ENCODE data around the gene HSD17B8.

The HSD17B8 gene

DNA sequence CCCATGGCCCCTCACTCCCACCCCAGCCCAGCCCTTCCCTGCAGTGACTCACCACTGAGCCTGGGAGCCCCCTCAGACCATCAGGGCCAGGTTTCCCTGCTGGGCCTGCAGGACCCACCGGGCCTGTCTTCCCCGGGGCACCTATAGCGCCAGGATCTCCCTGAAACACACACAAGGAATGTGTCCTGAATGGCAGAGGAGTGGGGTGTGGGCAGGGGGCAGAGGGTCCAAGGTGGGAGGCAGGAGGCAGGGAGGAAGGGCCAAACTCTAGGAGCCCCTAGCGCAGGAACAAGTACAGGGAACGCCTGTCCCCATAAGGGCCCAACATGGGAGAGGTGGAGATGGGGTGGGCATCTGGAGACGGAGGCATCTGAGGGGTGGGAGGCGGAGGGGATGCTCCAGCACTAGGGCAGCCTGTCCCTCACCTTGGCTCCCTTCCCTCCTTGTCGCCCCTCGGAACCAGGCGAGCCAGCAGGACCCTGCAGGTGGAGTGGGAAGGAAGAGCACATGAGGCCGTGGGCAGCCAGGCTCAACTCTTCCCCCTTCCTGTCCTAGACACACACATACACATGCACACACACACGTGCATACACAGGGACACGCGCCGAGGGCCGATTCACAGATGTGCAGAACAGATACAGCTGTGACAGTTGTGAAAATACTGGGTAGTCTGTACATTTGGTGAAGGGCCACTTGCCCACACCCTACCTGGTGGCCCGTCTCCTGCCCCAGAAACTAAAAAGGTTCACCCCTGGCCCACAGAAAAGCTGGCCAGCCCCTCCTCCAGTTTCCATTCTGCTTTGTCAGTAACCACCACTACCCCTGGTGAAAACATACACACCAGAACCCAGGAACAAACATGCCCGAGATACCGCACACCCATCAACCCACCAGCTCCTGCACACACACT is 36.8 kb upstream of the HSD17B8 start:
- Histone ChIP-seq H3K27ac (ENCODE audit: low read depth, low read length, poor library complexity, severe bottlenecking) (no peak overlapping the region), H3K36me3 (ENCODE audit: insufficient read depth, low read length) (no peaks in the 10 kb centered on the region), H3K9me3 (ENCODE audit: low read length) (no peaks in the 10 kb centered on the region), H3F3A (ENCODE audit: insufficient read depth, low read length) (no peaks in the 10 kb centered on the region), H4K20me1 (ENCODE audit: insufficient read depth, low read length) (no peaks in the 10 kb centered on the region), H2AFZ (ENCODE audit: low read length) (no peak overlapping the region), H3K79me2 (ENCODE audit: insufficient read depth, low read length) (no peaks in the 10 kb centered on the region), H3K4me3 (ENCODE audit: low read depth, low read length, poor library complexity, severe bottlenecking) (no peak overlapping the region), H3K9me2 (ENCODE audit: low read depth, low read length) (no peaks in the 10 kb centered on the region), H3K4me2 (ENCODE audit: low read length) (no peak overlapping the region), H3K9ac (ENCODE audit: low read length) (no peak overlapping the region), H3K4me1 (ENCODE audit: insufficient read depth, low read length, severe bottlenecking) (no peaks in the 10 kb centered on the region), H3K27me3 (ENCODE audit: insufficient read depth, low read length) (no peaks in the 10 kb centered on the region)
- no peak for TF ChIP-seq EZH2 (IDR thresholded peaks at IDR 0.05; ENCODE audit: borderline replicate concordance, low read length)
- TF ChIP-seq, protein P1, sequence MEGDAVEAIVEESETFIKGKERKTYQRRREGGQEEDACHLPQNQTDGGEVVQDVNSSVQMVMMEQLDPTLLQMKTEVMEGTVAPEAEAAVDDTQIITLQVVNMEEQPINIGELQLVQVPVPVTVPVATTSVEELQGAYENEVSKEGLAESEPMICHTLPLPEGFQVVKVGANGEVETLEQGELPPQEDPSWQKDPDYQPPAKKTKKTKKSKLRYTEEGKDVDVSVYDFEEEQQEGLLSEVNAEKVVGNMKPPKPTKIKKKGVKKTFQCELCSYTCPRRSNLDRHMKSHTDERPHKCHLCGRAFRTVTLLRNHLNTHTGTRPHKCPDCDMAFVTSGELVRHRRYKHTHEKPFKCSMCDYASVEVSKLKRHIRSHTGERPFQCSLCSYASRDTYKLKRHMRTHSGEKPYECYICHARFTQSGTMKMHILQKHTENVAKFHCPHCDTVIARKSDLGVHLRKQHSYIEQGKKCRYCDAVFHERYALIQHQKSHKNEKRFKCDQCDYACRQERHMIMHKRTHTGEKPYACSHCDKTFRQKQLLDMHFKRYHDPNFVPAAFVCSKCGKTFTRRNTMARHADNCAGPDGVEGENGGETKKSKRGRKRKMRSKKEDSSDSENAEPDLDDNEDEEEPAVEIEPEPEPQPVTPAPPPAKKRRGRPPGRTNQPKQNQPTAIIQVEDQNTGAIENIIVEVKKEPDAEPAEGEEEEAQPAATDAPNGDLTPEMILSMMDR (IDR thresholded peaks at IDR 0.05; ENCODE audit: low read length), result no peak

DNA sequence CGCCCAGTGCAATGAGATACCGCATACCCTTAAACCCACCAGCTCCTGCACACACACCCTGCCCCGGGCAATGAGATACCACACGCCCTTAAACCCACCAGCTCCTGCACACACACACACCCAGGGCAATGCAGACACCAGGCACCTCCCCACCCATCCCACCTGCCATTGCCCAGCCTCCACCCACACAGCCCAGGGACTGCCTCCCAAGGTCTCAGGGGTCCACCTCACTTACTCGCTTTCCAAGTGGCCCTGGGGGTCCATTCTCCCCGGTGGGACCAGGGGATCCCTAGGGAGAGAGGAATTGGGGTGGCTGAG is 36.2 kb upstream of the HSD17B8 start:
- Histone ChIP-seq H3K4me2 (ENCODE audit: low read length) (no peak overlapping the region), H3K27ac (ENCODE audit: low read depth, low read length, poor library complexity, severe bottlenecking) (no peak overlapping the region), H3K36me3 (ENCODE audit: insufficient read depth, low read length) (no peaks in the 10 kb centered on the region), H3K4me1 (ENCODE audit: insufficient read depth, low read length, severe bottlenecking) (no peaks in the 10 kb centered on the region), H2AFZ (ENCODE audit: low read length) (no peak overlapping the region), H3K27me3 (ENCODE audit: insufficient read depth, low read length) (no peaks in the 10 kb centered on the region), H3K9me2 (ENCODE audit: low read depth, low read length) (no peaks in the 10 kb centered on the region), H3K9ac (ENCODE audit: low read length) (no peak overlapping the region), H3F3A (ENCODE audit: insufficient read depth, low read length) (no peaks in the 10 kb centered on the region), H3K4me3 (ENCODE audit: low read depth, low read length, poor library complexity, severe bottlenecking) (no peak overlapping the region), H3K79me2 (ENCODE audit: insufficient read depth, low read length) (no peaks in the 10 kb centered on the region), H4K20me1 (ENCODE audit: insufficient read depth, low read length) (no peaks in the 10 kb centered on the region), H3K9me3 (ENCODE audit: low read length) (no peaks in the 10 kb centered on the region)
- TF ChIP-seq, protein P1 (IDR thresholded peaks at IDR 0.05; ENCODE audit: low read length), result no peak
- TF ChIP-seq EZH2 (IDR thresholded peaks at IDR 0.05; ENCODE audit: borderline replicate concordance, low read length), result no peak

DNA sequence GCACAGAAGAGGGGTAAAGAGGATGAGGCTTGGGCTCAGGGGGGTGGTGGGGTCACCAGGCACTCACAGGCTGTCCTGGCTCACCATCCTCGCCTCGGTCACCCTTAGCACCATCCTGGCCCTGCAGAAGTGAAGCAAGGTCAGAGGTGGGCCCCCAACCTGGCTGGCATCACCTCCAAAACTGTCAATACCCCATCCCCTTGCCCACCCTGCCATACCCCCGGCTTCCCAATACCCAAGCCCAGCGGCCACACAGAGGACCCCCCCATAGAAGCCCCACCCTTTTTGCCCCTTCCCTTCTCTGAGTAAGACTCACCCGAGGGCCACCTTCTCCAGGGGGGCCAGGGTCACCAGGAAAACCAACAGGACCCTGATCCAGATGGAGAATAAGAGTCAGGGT is 35.8 kb upstream of the HSD17B8 start:
- Histone ChIP-seq H2AFZ (ENCODE audit: low read length) (no peak overlapping the region), H3K4me3 (ENCODE audit: low read depth, low read length, poor library complexity, severe bottlenecking) (no peak overlapping the region), H3K4me1 (ENCODE audit: insufficient read depth, low read length, severe bottlenecking) (no peaks in the 10 kb centered on the region), H3K9me2 (ENCODE audit: low read depth, low read length) (no peaks in the 10 kb centered on the region), H3K79me2 (ENCODE audit: insufficient read depth, low read length) (no peaks in the 10 kb centered on the region), H3F3A (ENCODE audit: insufficient read depth, low read length) (no peaks in the 10 kb centered on the region), H3K9me3 (ENCODE audit: low read length) (no peaks in the 10 kb centered on the region), H4K20me1 (ENCODE audit: insufficient read depth, low read length) (no peaks in the 10 kb centered on the region), H3K9ac (ENCODE audit: low read length) (no peak overlapping the region), H3K27ac (ENCODE audit: low read depth, low read length, poor library complexity, severe bottlenecking) (no peak overlapping the region), H3K27me3 (ENCODE audit: insufficient read depth, low read length) (no peaks in the 10 kb centered on the region), H3K4me2 (ENCODE audit: low read length) (no peak overlapping the region), H3K36me3 (ENCODE audit: insufficient read depth, low read length) (no peaks in the 10 kb centered on the region)
- TF ChIP-seq EZH2 (IDR thresholded peaks at IDR 0.05; ENCODE audit: borderline replicate concordance, low read length), result no peak
- TF ChIP-seq, protein P1 (IDR thresholded peaks at IDR 0.05; ENCODE audit: low read length), result no peak

All from OCI-LY1 (cell line).